Measurements from ENCODE around the gene CCL3. TPM values are rescaled to one million over a fixed set of nuclear protein-coding genes. Genes with fewer than 3 reads are reported as not detected.

CCL3 gene
- total and polyA plus RNA-seq, 5 donors: 0.38 to 2.3 (median 1.0) TPM

DNA sequence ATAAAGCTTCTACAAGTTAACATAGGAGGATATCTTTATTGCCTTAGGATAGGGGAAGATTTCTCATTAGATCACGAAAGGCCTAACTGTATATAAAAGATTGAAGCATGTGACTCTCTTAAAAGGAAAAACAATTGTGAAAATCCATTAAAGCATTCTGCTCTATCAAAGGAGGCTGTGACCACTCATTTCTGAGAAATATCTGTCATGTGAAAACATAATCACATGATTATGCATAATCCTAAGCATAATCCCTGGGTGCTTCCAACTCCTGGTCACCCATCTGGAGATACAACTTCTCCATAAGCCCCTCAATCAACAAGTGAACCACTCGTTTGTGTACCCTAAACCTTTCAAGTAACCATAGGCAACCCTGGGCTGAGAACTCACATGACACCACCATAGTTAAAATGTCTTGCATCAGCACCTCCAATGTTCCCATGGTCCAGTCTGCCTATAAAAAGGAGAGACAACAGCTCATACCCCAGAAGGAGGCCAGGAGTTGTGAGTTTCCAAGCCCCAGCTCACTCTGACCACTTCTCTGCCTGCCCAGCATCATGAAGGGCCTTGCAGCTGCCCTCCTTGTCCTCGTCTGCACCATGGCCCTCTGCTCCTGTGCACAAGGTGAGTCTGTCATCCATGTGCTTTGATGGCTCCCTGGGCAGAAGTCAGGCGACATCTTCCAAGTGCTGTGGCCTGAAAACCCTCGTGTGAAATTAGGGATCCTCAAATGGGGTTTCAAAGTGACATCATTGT, 26.0 kb downstream of the CCL3 start, which contains the start of gene CCL18:
CCL18 (plus strand) TSS at position 487 of the 756 bp plus-strand sequence; CDS start at position 558, 71 bp downstream.
- no peak for ATAC-seq
- Histone ChIP-seq H3K4me3 (ENCODE audit: low read length) (no peak within 1 kb of the TSS), H3K27ac (ENCODE audit: low read length) (no peak within 1 kb of the TSS), H3K9me3 (ENCODE audit: control insufficient read depth, low read length) (no peaks in the 10 kb centered on the region), H3K27me3 (ENCODE audit: control insufficient read depth, insufficient read depth) (no peaks in the 10 kb centered on the region), H3K4me1 (ENCODE audit: control insufficient read depth, insufficient read depth, low read length) (no peaks in the 10 kb centered on the region)
- 76% methylated on average over 5 of the region's 5 CpGs for WGBS
- DNase-seq: no peak
- intact Hi-C loops (cut with DNase I): no loop called here

DNA sequence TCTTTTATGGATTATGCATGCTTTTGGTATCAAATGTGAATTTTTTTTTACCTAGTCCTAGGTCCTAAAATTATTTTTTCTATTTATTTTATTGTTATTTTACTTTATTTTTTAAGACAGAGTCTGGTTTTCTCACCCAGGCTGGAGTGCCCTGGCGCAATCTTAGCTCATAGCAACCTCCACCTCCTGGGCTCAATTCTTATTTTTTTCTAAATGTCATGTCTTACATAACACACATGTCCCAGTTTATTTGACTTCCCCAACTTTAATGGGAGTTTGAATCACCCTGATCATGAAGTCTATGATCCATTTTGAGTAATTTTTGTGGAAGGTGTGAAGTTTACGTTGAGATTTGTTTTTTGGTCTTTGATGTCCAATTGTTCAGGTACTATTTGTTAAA, 29.1 kb downstream of the CCL3 start:
- Histone ChIP-seq H3K27ac (ENCODE audit: low read length) (no peak overlapping the region), H3K4me3 (ENCODE audit: low read length) (no peak overlapping the region), H3K9me3 (ENCODE audit: control insufficient read depth, low read length) (no peaks in the 10 kb centered on the region), H3K4me1 (ENCODE audit: control insufficient read depth, insufficient read depth, low read length) (no peaks in the 10 kb centered on the region), H3K27me3 (ENCODE audit: control insufficient read depth, insufficient read depth) (no peaks in the 10 kb centered on the region)
- DNase-seq (no peak), ATAC-seq (no peak)
- 90% methylated on average over 2 of the region's 2 CpGs for WGBS
- intact Hi-C loops (cut with DNase I): no loop called here

- H3K4me1 ChIP-seq (ENCODE audit: control insufficient read depth, insufficient read depth, low read length): no peaks in the 10 kb centered on the region
- intact Hi-C loops (cut with DNase I): no loop called here
- no peak for ATAC-seq
- no peaks in the 10 kb centered on the region for H3K9me3 ChIP-seq (ENCODE audit: control insufficient read depth, low read length)
- DNase-seq: no peak
- H3K4me3 ChIP-seq (ENCODE audit: low read length): no peak overlapping the region
- WGBS: 86% methylated on average over 7 of the region's 7 CpGs
- H3K27me3 ChIP-seq (ENCODE audit: control insufficient read depth, insufficient read depth): no peaks in the 10 kb centered on the region
- no peak overlapping the region for H3K27ac ChIP-seq (ENCODE audit: low read length)
These were observed 30.5 kb downstream of the CCL3 start for GRCh38 chr17:36059406-36059805.

DNA sequence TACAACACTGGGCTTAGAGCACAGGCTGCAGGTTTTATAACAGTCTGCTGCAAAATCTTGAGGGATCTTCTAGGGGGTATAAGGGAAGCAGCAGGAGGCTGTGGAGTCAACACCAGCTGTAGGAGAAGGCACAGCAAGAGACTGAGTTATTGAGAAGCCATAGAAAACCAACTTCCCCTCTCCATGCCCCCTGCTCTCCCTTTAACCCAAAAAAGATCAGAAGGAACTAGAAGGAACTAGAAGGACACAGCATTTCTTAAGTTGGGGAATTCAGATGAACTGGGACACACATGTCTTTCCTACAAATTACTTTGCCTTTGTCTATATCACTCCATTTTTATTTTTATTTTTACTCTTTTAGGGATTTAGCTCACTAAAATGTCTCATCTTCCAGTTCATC, 32.0 kb downstream of the CCL3 start:
- no peaks in the 10 kb centered on the region for H3K9me3 ChIP-seq (ENCODE audit: control insufficient read depth, low read length)
- DNase-seq: no peak
- no peaks in the 10 kb centered on the region for H3K4me1 ChIP-seq (ENCODE audit: control insufficient read depth, insufficient read depth, low read length)
- ATAC-seq: no peak
- no peak overlapping the region for H3K27ac ChIP-seq (ENCODE audit: low read length)
- H3K27me3 ChIP-seq (ENCODE audit: control insufficient read depth, insufficient read depth): no peaks in the 10 kb centered on the region
- no peak overlapping the region for H3K4me3 ChIP-seq (ENCODE audit: low read length)
- intact Hi-C loops (cut with DNase I): no loop called here

DNA sequence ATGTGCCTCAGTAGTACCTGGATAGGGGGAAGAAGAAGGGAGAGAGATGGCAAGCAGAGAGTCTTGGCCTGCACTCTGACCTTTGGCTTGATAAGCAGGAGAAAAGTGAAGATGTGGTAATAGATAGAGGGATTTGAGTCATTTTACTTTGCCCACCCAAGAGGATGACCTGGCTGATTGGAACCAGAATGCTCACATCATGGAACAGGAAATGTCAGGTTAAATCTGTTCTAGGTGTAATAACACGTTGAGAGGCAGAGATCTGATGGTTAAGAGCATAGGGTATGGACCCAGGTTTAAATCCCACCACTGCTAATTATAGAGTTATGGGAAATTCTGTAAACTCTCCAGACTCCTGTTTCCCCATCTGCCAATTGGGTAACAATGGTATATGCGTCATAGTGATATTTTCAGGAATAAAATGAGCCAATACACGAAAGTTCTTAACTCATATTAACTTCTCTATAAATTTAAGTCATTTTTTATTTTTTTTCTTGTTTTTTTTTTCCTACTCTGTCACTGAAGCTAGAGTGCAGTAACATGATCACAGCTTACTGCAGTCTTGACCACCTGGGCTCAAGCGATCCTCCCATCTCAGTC, 33.9 kb downstream of the CCL3 start:
- Histone ChIP-seq H3K9me3 (ENCODE audit: control insufficient read depth, low read length) (no peaks in the 10 kb centered on the region), H3K27ac (ENCODE audit: low read length) (no peak overlapping the region), H3K27me3 (ENCODE audit: control insufficient read depth, insufficient read depth) (no peaks in the 10 kb centered on the region), H3K4me3 (ENCODE audit: low read length) (no peak overlapping the region), H3K4me1 (ENCODE audit: control insufficient read depth, insufficient read depth, low read length) (no peaks in the 10 kb centered on the region)
- ATAC-seq: no peak
- intact Hi-C loops (cut with DNase I): no loop called here
- no peak for DNase-seq
- 89% methylated on average over 4 of the region's 4 CpGs for WGBS

DNA sequence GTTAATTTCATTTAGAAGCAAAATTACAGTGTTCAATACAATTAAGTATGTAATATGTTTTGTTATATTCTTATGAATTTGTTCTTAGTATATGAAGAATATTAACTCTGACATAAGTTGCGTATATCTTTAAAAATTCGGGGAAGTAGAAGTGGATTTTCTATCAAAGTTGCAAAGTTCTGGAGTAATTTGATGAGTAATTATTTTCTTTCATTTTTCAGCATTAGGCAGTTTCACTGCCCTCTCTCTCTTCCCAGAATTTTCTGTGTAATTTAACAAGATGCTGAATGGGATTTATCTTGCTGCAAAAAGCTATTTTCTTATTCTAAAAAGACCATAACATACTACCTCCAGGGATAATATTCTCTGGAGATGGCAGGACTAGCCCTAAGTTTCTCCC, 34.8 kb downstream of the CCL3 start:
- Histone ChIP-seq H3K27me3 (ENCODE audit: control insufficient read depth, insufficient read depth) (no peaks in the 10 kb centered on the region), H3K4me1 (ENCODE audit: control insufficient read depth, insufficient read depth, low read length) (no peaks in the 10 kb centered on the region), H3K9me3 (ENCODE audit: control insufficient read depth, low read length) (no peaks in the 10 kb centered on the region), H3K27ac (ENCODE audit: low read length) (no peak overlapping the region), H3K4me3 (ENCODE audit: low read length) (no peak overlapping the region)
- ATAC-seq (no peak), DNase-seq (no peak)
- intact Hi-C loops (cut with DNase I): no loop called here
- WGBS: 84% methylated on average over 2 of the region's 2 CpGs

- WGBS: 97% methylated on average over 2 of the region's 2 CpGs
- H3K27me3 ChIP-seq (ENCODE audit: control insufficient read depth, insufficient read depth): peaks cover 2% of the 10 kb centered on the region
- intact Hi-C loops (cut with DNase I): no loop called here
These were observed 40.3 kb downstream of the CCL3 start for GRCh38 chr17:36049643-36050042.

GRCh38 chr17:36048066-36048465, 41.9 kb downstream of the CCL3 start:
- WGBS: 50% methylated on average over 2 of the region's 2 CpGs
- no peaks in the 10 kb centered on the region for H3K9me3 ChIP-seq (ENCODE audit: control insufficient read depth, low read length)
- DNase-seq (no peak), ATAC-seq (no peak)
- peaks cover 2% of the 10 kb centered on the region for H3K27me3 ChIP-seq (ENCODE audit: control insufficient read depth, insufficient read depth)
- no peak overlapping the region for H3K27ac ChIP-seq (ENCODE audit: low read length)
- no peaks in the 10 kb centered on the region for H3K4me1 ChIP-seq (ENCODE audit: control insufficient read depth, insufficient read depth, low read length)
- intact Hi-C loops (cut with DNase I): no loop called here
- H3K4me3 ChIP-seq (ENCODE audit: low read length): no peak overlapping the region

More at GRCh38 chr17:36049643-36050042, 40.3 kb downstream of the CCL3 start:
- no peak overlapping the region for H3K4me3 ChIP-seq (ENCODE audit: low read length)
- H3K9me3 ChIP-seq (ENCODE audit: control insufficient read depth, low read length): no peaks in the 10 kb centered on the region
- no peak for DNase-seq
- ATAC-seq: no peak
- no peaks in the 10 kb centered on the region for H3K4me1 ChIP-seq (ENCODE audit: control insufficient read depth, insufficient read depth, low read length)
- H3K27ac ChIP-seq (ENCODE audit: low read length): no peak overlapping the region

Other genes starting within 250 kb of the CCL3 start
- gene HEATR9, start 221.3 kb downstream of the CCL3 start, total RNA-seq: not detected
- gene HEATR9, start 221.3 kb downstream of the CCL3 start, polyA plus RNA-seq: not detected
- 1 to 10 TPM; 1.2 to 3.3 (median 2.3) TPM for gene CCL5, start 209.8 kb downstream of the CCL3 start, total RNA-seq
- 1.6 TPM for gene CCL5, start 209.8 kb downstream of the CCL3 start, polyA plus RNA-seq
- not detected for gene RDM1, start 159.4 kb downstream of the CCL3 start, total RNA-seq
- gene RDM1, start 159.4 kb downstream of the CCL3 start, polyA plus RNA-seq: not detected
- not detected for gene LYZL6, start 146.4 kb downstream of the CCL3 start, total RNA-seq
- gene LYZL6, start 146.4 kb downstream of the CCL3 start, polyA plus RNA-seq: not detected
- gene CCL16, start 108.6 kb downstream of the CCL3 start, total RNA-seq: under 1 TPM in 1 of 4 donors, not detected in 3; 0.15 TPM
- gene CCL16, start 108.6 kb downstream of the CCL3 start, polyA plus RNA-seq: 0.29 TPM
- gene CCL14, start 103.4 kb downstream of the CCL3 start, total RNA-seq: 10 to 100 TPM in 3 of 4 donors, 1 to 10 TPM in 1; 5.1 to 28.2 (median 25.0) TPM
- gene CCL14, start 103.4 kb downstream of the CCL3 start, polyA plus RNA-seq: 114 TPM
- not detected for gene CCL15, start 88.6 kb downstream of the CCL3 start, total RNA-seq
- gene CCL15, start 88.6 kb downstream of the CCL3 start, polyA plus RNA-seq: not detected
- gene CCL23, start 72.2 kb downstream of the CCL3 start, total RNA-seq: under 1 TPM in 3 of 4 donors, not detected in 1; 0.56 to 0.69 (median 0.61) TPM
- gene CCL23, start 72.2 kb downstream of the CCL3 start, polyA plus RNA-seq: 0.20 TPM
- gene CCL18, start 25.9 kb downstream of the CCL3 start, total RNA-seq: 10 to 100 TPM in 1 of 4 donors, 1 to 10 TPM in 2, under 1 TPM in 1; 0.74 to 12.3 (median 1.5) TPM
- 0.20 TPM for gene CCL18, start 25.9 kb downstream of the CCL3 start, polyA plus RNA-seq
- 1 to 10 TPM in 3 of 4 donors, under 1 TPM in 1; 0.42 to 1.7 (median 1.2) TPM for gene CCL4, start 13.7 kb upstream of the CCL3 start, total RNA-seq
- gene CCL4, start 13.7 kb upstream of the CCL3 start, polyA plus RNA-seq: 0.95 TPM
- gene TBC1D3B, start 86.5 kb upstream of the CCL3 start, total RNA-seq: 1 to 10 TPM; 3.1 to 4.6 (median 4.2) TPM
- gene TBC1D3B, start 86.5 kb upstream of the CCL3 start, polyA plus RNA-seq: 1.5 TPM
- gene CCL3L1, start 106.6 kb upstream of the CCL3 start, total RNA-seq: not detected
- 0.14 TPM for gene CCL3L1, start 106.6 kb upstream of the CCL3 start, polyA plus RNA-seq
- gene CCL4L2, start 120.9 kb upstream of the CCL3 start, total RNA-seq: under 1 TPM in 1 of 4 donors, not detected in 3; 0.74 TPM
- 0.34 TPM for gene CCL4L2, start 120.9 kb upstream of the CCL3 start, polyA plus RNA-seq
- gene TBC1D3I, start 174.4 kb upstream of the CCL3 start, total RNA-seq: under 1 TPM; 0.18 to 0.59 (median 0.38) TPM
- gene TBC1D3I, start 174.4 kb upstream of the CCL3 start, polyA plus RNA-seq: not detected
- gene TBC1D3G, start 233.7 kb upstream of the CCL3 start, total RNA-seq: not detected
- 2.7 TPM for gene TBC1D3G, start 233.7 kb upstream of the CCL3 start, polyA plus RNA-seq